Activated CD4-positive, alpha-beta T cell treated with anti-CD3 and anti-CD28 coated beads for 36 hours (primary cell): ENCODE data around the gene INF2. TPM values are rescaled to one million over a fixed set of nuclear protein-coding genes. Genes with fewer than 3 reads are reported as not detected.
"Not testable (repeated sequence)": the region's sequence is repeated elsewhere in the genome, so short reads cannot be mapped to it uniquely, and the experiment has no call there.

ENCODE experiments used
- ATAC-seq: fragments of 200-7000 bp; cut with Tn5 transposase; one replicate; pipeline ENCODE4 v1.10.0; 2021; ENCODE audit warnings: mild to moderate bottlenecking, moderate library complexity
- CTCF ChIA-PET: fragments of 350-600 bp; sonication (Branson Sonifier 250); formaldehyde crosslinking; loops from one replicate; lab custom pipeline; 2021; ENCODE audit warnings: antibody characterized with exemption; lab: Charles Lee
- POLR2A ChIA-PET: fragments of 350-600 bp; sonication (Branson Sonifier 250); formaldehyde crosslinking; loops from one replicate; lab custom pipeline; 2021; ENCODE audit warnings: antibody characterized with exemption, inconsistent platforms; lab: Charles Lee
- DNase-seq: peaks from one replicate; pipeline ENCODE4 v3.0.0-alpha.2; 2020
- H3K27ac Mint-ChIP-seq: one replicate; pipeline ENCODE4 v1.8.0; 2021; ENCODE audit warnings: mixed read lengths
- H3K27me3 Mint-ChIP-seq: one replicate; pipeline ENCODE4 v1.8.0; 2021; ENCODE audit warnings: mixed read lengths
- H3K36me3 Mint-ChIP-seq: one replicate; pipeline ENCODE4 v1.8.0; 2021; ENCODE audit warnings: low read depth, mixed read lengths
- H3K4me1 Mint-ChIP-seq: one replicate; pipeline ENCODE4 v1.8.0; 2021; ENCODE audit warnings: mixed read lengths
- H3K4me3 Mint-ChIP-seq: one replicate; pipeline ENCODE4 v1.8.0; 2021; ENCODE audit warnings: mild to moderate bottlenecking, moderate library complexity, mixed read lengths
- H3K9me3 Mint-ChIP-seq: one replicate; pipeline ENCODE4 v1.8.0; 2021; ENCODE audit warnings: low read depth, mixed read lengths
- intact Hi-C, 2 experiments: fragments of 100-400 bp; cut with DNase I in 1 of 2; cut with micrococcal nuclease in 1 of 2; formaldehyde crosslinking; loops; one replicate each; pipeline versions ENCODE4 v1.14.2 to v1.15.1; 2022 to 2024; cut with DNase I, micrococcal nuclease
- total RNA-seq, 2 experiments: library from RNA; stranded (reverse); gene quantifications; one replicate each; pipeline ENCODE4 v1.2.3, GENCODE V29; 2021

INF2 gene
- total RNA-seq, 2 experiments from 2014 or later, result 60.8 to 66.0 TPM

DNA sequence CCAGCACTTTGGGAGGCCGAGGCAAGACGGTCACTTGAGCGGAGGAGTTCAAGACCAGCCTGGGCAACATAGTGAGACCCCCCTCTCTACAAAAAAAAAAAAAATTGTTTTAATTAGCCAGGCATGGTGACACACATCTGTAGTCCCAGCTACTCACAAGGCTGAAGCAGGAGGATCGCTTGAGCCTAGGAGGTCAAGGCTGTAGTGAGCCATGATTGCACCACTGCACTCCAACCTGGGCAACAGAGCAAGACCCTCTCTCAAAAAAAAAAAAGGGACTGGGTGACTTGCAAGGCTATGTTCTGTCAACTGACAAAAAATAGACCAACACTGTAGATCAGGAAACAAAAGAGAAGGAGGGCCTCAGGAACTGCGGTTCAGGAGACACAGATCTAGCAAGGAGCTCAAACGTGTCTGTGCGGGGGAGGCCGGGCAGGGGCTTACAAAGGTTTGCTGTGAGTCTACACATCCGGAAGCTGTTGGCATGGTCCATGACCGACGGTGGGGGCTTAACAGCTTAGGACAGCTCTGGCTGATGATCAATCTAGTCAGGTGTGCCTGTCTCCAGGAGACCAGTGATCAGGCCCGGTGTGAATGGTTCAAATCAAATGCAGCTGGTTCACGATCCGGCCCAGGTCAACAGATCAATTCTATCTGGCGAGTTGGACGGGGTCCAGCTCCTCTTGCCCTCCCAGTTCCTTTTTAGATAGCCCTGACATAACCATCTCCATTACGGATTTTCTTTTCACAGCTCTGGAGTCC lies 31.7 kb upstream of the INF2 start:
- peak; percentile 54 for DNase-seq

DNA sequence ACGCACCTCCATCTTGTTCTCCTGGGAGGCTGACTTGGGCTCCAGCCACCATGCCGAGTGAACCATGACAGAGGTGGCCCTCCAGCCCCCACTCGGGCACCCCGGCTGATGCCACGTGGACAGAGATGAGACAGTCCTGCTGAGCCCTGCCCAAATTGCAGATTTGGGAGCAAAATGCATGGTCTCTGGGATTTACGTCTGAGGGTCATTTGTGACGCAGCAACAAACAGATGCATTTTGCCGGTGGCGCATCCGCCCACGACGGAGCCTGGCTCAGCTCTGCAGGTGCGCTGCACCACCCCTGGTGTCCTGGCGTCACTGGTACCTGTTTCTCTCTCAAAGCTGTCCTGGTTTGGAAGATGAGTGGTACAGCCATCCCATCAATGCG lies 31.1 kb upstream of the INF2 start:
- CTCF ChIA-PET, result interaction anchor here (0.6 to 1.0 kb wide), 3 partner anchors 11 to 49 kb away, joined by 3 read pairs; no protein-coding TSS in a partner anchor
- intact Hi-C loops, result no loop called here
- H3K9me3 Mint-ChIP-seq, result no peaks in the 10 kb centered on the region
- DNase-seq, result no peak
- H3K27me3 Mint-ChIP-seq, result no peaks in the 10 kb centered on the region
- H3K4me3 Mint-ChIP-seq, result no peak overlapping the region
- no peaks in the 10 kb centered on the region for H3K36me3 Mint-ChIP-seq
- POLR2A ChIA-PET, result no interaction called here
- H3K4me1 Mint-ChIP-seq, result peaks cover 35% of the 10 kb centered on the region
- no peak for ATAC-seq
- H3K27ac Mint-ChIP-seq, result no peak overlapping the region

More for the DNA sequence above, 31.7 kb upstream of the INF2 start:
- ChIA-PET CTCF (interaction anchor here (0.6 to 1.0 kb wide), 4 partner anchors 12 to 49 kb away, joined by 3 to 4 read pairs (median 3); no protein-coding TSS in a partner anchor), POLR2A (interaction anchor here (0.7 kb wide), 1 partner anchor 40 kb away, joined by 4 read pairs; no protein-coding TSS in a partner anchor)
- Mint-ChIP-seq H3K27ac (no peak overlapping the region), H3K9me3 (no peaks in the 10 kb centered on the region), H3K36me3 (no peaks in the 10 kb centered on the region), H3K27me3 (no peaks in the 10 kb centered on the region), H3K4me1 (peaks cover 35% of the 10 kb centered on the region), H3K4me3 (no peak overlapping the region)
- peak; percentile 67 for ATAC-seq
- intact Hi-C loops, result no loop called here

DNA sequence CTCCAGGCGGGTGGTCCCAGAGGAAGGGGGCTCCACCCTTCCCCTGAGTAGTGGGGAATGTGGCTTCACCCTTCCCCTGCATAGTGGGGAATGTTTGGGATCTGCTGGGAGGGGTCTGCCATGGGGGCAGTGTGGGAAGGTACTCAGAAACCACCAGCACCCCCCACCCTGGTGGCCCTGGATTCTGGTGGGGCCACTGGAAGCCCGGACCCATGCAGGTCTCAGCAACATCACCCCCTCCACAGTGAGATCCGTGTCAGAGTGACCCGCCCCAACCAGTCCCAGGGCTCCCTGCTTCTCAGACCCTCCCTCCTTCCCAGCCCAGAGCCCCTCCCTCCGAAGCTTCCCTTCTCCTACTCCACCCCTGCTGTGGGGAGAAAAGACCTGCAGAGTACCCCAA lies 30.3 kb upstream of the INF2 start:
- Mint-ChIP-seq H3K36me3 (no peaks in the 10 kb centered on the region), H3K4me3 (no peak overlapping the region), H3K27me3 (no peaks in the 10 kb centered on the region), H3K4me1 (peaks cover 37% of the 10 kb centered on the region), H3K27ac (no peak overlapping the region), H3K9me3 (no peaks in the 10 kb centered on the region)
- no peak for ATAC-seq
- ChIA-PET POLR2A (no interaction called here), CTCF (no interaction called here)
- intact Hi-C loops, result no loop called here
- DNase-seq, result no peak

DNA sequence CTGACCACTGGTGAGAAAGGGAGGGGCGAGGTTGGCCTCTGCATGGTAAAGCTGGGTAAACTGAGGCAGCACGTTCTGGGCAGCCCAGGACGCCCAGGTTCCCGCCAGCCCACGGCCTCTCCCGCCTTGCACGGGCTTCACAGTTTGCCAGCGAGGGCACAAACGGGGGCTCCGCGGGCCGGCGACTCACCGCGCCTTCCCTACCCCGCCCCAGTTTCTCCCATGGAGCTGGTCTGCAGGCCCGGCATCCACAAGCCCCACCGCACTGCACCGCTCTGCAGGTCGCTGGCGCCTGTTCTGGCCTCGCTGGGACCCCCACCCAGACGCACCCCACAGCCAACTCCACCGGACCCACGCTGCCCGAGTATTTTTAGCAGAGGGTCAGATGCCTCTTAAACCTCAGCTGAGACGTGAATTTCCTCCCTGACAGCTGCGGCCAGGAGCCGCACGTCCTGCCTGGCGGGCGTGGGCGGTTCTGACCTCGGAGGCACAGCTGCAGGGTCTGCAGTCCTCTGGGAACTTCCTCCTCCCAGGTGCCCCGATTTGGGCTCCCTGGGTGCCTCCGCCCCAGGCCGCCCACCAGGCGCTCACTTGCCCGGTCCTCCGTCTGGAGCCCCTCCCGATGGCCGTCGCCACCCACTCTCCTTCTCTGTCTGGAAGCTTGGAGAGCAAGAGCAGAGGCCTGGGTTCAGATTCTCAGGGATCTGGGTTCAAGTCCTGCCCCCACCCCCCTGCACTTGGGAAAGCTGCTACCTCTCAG lies 29.5 kb upstream of the INF2 start:
- ChIA-PET POLR2A (no interaction called here), CTCF (no interaction called here)
- Mint-ChIP-seq H3K4me3 (no peak overlapping the region), H3K9me3 (no peaks in the 10 kb centered on the region), H3K27me3 (peaks cover 2% of the 10 kb centered on the region), H3K36me3 (no peaks in the 10 kb centered on the region), H3K4me1 (peaks cover 43% of the 10 kb centered on the region), H3K27ac (no peak overlapping the region)
- DNase-seq (no peak), ATAC-seq (no peak)
- intact Hi-C loops, result no loop called here

DNA sequence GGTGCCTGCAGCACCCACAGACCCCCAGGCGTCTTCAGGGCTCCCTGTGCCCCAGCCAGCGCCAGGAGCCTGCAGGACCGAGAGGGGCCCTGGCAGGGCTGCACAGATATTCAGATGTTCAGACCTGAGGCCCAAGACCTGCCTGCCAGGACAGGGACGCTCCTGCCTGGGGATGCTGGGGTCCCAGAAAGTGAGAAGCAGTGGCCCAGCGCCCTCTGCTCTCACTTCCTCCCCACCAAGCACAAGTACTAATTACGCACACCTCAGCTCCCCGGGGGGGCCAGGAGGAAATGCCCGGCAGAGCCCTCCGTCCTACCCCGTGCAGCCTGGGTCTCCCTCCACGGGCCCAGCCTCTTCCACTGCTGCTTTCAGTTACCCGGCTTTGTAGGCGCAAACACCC lies 28.8 kb upstream of the INF2 start:
- no peak overlapping the region for H3K27ac Mint-ChIP-seq
- CTCF ChIA-PET, result no interaction called here

DNA sequence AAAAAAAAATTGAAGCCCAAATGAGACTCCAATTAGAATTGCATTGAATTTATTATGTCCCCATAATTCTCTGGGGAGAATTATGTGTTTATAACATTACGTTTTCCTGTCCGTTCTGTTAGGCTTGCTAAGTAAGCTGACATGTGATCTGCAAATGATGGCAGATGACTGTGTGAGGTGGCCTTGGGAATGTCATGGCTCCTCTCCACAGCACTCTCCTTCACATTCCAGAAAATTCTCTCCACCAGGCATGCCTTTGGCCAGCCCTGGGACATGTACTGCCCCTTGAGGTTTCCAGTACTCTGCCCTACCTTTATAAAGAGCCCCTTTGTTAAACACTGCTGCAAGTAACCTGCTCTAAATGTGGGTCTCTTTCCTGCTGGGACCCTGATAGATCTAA lies 28.3 kb upstream of the INF2 start:
- intact Hi-C loops, result no loop called here
- Mint-ChIP-seq H3K27me3 (peaks cover 5% of the 10 kb centered on the region), H3K9me3 (no peaks in the 10 kb centered on the region), H3K27ac (no peak overlapping the region), H3K36me3 (no peaks in the 10 kb centered on the region), H3K4me1 (peaks cover 55% of the 10 kb centered on the region), H3K4me3 (no peak overlapping the region)
- ATAC-seq (no peak), DNase-seq (no peak)
- CTCF ChIA-PET, result no interaction called here
- POLR2A ChIA-PET, result no interaction called here

More for the DNA sequence above, 28.8 kb upstream of the INF2 start:
- H3K9me3 Mint-ChIP-seq, result no peaks in the 10 kb centered on the region
- POLR2A ChIA-PET, result no interaction called here
- no peak overlapping the region for H3K4me3 Mint-ChIP-seq
- intact Hi-C loops, result no loop called here
- H3K27me3 Mint-ChIP-seq, result peaks cover 5% of the 10 kb centered on the region
- ATAC-seq (no peak), DNase-seq (no peak)
- H3K36me3 Mint-ChIP-seq, result no peaks in the 10 kb centered on the region
- H3K4me1 Mint-ChIP-seq, result peaks cover 50% of the 10 kb centered on the region

DNA sequence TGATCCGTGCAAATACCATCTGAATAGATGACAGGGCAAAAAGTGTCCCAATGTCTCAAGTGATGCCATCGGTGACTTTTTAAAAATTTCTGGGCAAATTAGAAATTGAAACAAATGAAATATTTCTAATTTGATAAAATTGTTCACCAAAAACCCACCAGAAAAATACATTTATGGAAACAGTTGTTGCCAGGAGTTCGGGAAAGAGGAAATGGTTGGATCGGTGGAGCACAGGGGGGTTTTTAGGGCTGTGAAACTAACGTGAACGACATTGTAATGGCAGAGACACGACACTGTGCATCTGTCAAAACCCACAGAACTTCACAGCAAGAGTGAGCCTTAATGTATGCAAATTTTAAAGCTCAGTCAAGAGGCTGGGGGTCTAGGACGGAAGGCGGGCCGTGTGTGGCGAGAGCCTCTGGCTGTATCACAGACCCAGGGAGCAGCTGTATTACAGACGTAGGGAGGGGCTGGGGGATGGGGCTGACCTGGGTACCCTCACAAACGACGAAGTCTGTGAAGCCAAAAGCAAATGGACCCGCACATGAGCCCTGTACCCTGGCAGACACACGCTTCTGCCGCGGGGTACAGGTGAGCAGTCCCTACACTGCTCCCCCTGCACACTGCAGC lies 27.8 kb upstream of the INF2 start:
- H3K27me3 Mint-ChIP-seq, ATAC-seq, CTCF ChIA-PET, intact Hi-C loops, POLR2A ChIA-PET, DNase-seq, H3K9me3 Mint-ChIP-seq, H3K36me3 Mint-ChIP-seq, H3K4me3 Mint-ChIP-seq, H3K27ac Mint-ChIP-seq: not testable (repeated sequence)
- peaks cover 57% of the 10 kb centered on the region for H3K4me1 Mint-ChIP-seq

DNA sequence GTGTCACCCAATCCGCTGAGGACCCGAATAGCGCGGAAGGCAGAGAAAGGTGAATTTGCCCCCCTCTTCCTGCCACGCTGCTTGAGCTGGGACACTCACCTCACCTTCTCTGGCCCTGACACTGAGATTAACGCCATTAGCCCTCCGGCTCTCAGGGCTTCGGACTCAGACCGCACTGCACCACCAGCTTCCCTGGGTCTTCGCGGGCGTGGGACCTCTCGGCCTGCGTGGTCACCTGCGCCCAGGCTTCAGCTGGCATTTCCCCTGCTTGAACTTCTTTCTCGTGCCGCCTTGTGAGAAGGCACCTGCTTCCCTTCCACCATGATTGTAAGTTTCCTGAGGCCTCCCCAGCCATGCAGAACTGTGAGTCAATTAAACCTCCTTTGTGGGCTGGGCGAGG lies 26.9 kb upstream of the INF2 start:
- H3K4me3 Mint-ChIP-seq, POLR2A ChIA-PET, CTCF ChIA-PET, H3K9me3 Mint-ChIP-seq, H3K27ac Mint-ChIP-seq, DNase-seq, H3K36me3 Mint-ChIP-seq, intact Hi-C loops, H3K27me3 Mint-ChIP-seq, ATAC-seq: not testable (repeated sequence)
- peaks cover 49% of the 10 kb centered on the region for H3K4me1 Mint-ChIP-seq

DNA sequence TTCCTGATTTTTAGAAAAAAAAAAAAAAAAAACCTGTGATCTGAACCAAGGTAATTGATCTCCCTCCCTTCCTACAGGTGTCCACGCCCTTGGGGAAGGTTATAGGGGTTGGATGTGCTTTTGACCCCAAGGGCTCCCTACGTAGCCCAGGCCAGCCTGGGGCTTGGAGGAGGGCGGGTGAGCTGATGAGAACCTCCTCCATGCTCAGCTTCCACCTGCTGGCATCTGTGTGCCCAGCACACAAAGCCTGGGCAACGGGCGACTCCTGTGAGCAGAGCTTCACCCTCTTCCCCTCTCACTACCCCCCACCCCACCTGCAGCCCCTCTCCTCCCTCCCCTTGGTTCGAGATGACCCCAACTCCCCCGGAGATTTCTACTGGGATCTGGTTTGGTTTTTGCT lies 25.3 kb upstream of the INF2 start:
- POLR2A ChIA-PET, result no interaction called here

DNA sequence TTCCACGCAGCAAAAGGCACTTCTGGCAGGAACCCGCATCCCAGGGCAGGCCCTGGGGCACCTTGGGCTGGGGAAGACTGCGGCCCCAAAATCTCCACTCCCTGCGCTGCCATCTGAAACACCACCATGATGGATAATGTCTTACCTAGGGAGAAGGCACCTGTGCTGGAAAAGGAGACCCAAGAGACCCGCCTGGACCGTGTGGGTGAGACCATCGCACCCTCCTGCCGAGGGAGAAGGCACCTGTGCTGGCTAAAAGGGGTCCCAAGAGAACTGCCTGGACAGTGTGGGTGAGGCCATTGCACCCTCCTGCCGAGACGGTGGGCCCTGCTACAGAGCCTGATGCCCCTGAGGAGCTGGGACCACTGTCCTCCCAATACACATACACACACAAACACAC lies 24.8 kb upstream of the INF2 start:
- Mint-ChIP-seq H3K9me3 (no peaks in the 10 kb centered on the region), H3K27ac (peak overlapping the region; percentile 69), H3K4me3 (no peak overlapping the region), H3K4me1 (peaks cover 31% of the 10 kb centered on the region), H3K27me3 (peaks cover 5% of the 10 kb centered on the region), H3K36me3 (no peaks in the 10 kb centered on the region)
- DNase-seq (no peak), ATAC-seq (no peak)
- intact Hi-C loops, result no loop called here
- ChIA-PET POLR2A (no interaction called here), CTCF (no interaction called here)

More for the DNA sequence above, 25.3 kb upstream of the INF2 start:
- DNase-seq (no peak), ATAC-seq (no peak)
- intact Hi-C loops, result no loop called here
- no peak overlapping the region for H3K27ac Mint-ChIP-seq
- H3K4me1 Mint-ChIP-seq, result peaks cover 34% of the 10 kb centered on the region
- H3K9me3 Mint-ChIP-seq, result no peaks in the 10 kb centered on the region
- H3K27me3 Mint-ChIP-seq, result peaks cover 5% of the 10 kb centered on the region
- no peaks in the 10 kb centered on the region for H3K36me3 Mint-ChIP-seq
- H3K4me3 Mint-ChIP-seq, result no peak overlapping the region
- CTCF ChIA-PET, result interaction anchor here (0.6 kb wide), 1 partner anchor 396 kb away, joined by 4 read pairs; no protein-coding TSS in a partner anchor

DNA sequence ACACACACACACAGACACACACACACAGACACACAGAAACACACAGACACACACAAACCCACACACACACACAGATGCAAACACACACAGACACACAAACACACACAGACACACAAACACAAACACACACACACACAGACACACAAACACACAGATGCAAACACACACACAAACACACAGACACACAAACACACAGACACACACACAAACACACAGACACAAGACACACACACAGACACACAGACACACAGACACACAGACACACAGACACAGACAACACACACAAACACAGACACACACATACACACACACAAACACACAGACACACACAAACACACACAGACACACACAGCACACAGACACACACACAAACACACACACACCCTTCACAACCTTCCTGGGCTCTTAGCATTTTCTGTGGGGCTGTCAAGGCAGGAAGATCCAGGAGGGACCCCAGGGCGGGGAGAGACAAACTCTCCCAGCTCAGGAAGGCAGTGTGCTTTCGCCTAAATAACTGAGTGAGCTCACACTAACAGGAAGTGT lies 24.2 kb upstream of the INF2 start:
- Mint-ChIP-seq H3K36me3 (no peaks in the 10 kb centered on the region), H3K27me3 (peaks cover 5% of the 10 kb centered on the region), H3K4me3 (no peak overlapping the region), H3K27ac (peak overlapping the region; percentile 69), H3K9me3 (no peaks in the 10 kb centered on the region), H3K4me1 (peaks cover 28% of the 10 kb centered on the region)
- intact Hi-C loops, result loop anchor here (1.0 kb wide), 1 partner anchor 43 kb away; no protein-coding TSS in a partner anchor
- no peak for DNase-seq
- POLR2A ChIA-PET, result interaction anchor here (0.8 kb wide), 1 partner anchor 13 kb away, joined by 3 read pairs; no protein-coding TSS in a partner anchor
- CTCF ChIA-PET, result interaction anchor here (0.7 to 0.8 kb wide), 2 partner anchors 21 to 573 kb away, joined by 3 read pairs; no protein-coding TSS in a partner anchor
- ATAC-seq, result no peak
